Uterus (tissue), 2 donors: ENCODE results near the gene SV2C.

Experiments used
- POLR2A ChIP-seq, 2 donors: fragments of 450-650 bp; IDR thresholded peaks; one replicate each; pipeline ENCODE4 v1.6.1; 2016; ENCODE audit warnings: antibody characterized with exemption in 2 of 2, mild to moderate bottlenecking in 1 of 2, moderate library complexity in 1 of 2
- TF ChIP-seq, protein P1 (sequence below), 4 experiments: fragments of 200-600 bp in 2 of 4; fragments of 450-650 bp in 2 of 4; sonication (generic) in 2 of 4; IDR thresholded peaks; one replicate each; pipeline ENCODE4 v1.5.1; 2016 to 2019; ENCODE audit warnings: antibody characterized with exemption in 4 of 4, mild to moderate bottlenecking in 2 of 4, moderate library complexity in 1 of 4

DNA sequence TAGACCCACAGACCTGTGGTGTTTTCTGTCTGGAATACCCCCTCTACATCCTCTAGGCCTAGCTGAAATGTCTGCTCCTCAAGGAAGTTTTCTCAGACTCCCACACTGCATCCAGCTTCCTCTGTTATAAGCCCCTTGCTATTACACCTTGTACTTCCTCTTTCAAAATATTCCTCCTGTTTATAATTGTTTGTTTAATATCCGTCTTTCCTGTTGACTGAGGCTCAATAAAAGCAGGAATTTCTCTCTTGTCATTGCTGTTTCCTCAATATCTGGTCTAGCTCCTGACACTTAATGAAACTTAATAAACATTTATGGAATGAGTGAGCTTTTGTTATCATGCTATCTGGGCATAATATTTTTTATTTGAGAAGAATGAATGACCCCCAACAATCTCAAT is 285.8 kb downstream of the SV2C start:
- no peak for TF ChIP-seq POLR2A (IDR thresholded peaks at IDR 0.05)
- TF ChIP-seq, protein P1, sequence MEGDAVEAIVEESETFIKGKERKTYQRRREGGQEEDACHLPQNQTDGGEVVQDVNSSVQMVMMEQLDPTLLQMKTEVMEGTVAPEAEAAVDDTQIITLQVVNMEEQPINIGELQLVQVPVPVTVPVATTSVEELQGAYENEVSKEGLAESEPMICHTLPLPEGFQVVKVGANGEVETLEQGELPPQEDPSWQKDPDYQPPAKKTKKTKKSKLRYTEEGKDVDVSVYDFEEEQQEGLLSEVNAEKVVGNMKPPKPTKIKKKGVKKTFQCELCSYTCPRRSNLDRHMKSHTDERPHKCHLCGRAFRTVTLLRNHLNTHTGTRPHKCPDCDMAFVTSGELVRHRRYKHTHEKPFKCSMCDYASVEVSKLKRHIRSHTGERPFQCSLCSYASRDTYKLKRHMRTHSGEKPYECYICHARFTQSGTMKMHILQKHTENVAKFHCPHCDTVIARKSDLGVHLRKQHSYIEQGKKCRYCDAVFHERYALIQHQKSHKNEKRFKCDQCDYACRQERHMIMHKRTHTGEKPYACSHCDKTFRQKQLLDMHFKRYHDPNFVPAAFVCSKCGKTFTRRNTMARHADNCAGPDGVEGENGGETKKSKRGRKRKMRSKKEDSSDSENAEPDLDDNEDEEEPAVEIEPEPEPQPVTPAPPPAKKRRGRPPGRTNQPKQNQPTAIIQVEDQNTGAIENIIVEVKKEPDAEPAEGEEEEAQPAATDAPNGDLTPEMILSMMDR (IDR thresholded peaks at IDR 0.05) = no peak
